Measurements from ENCODE around the gene EMILIN1. TPM values are rescaled to one million over a fixed set of nuclear protein-coding genes. Genes with fewer than 3 reads are reported as not detected.

Gene EMILIN1
- total RNA-seq, result 0.21 and 0.24 TPM in 2 replicates

GRCh38 chr2:27078267-27079194 is at the start of gene EMILIN1:
Gene EMILIN1, plus strand, starts transcription at chr2:27078615. Its CDS starts 451 bp downstream, at chr2:27079066.

GRCh38 chr2:27032495-27033252 is 45.7 kb upstream of the EMILIN1 start, which contains the start of gene TMEM214:
Gene TMEM214, plus strand, starts transcription at chr2:27032965. Its CDS starts 51 bp downstream, at chr2:27033016.

GRCh38 chr2:27050996-27051901 is 27.2 kb upstream of the EMILIN1 start, which contains the start of gene AGBL5:
Gene AGBL5, plus strand, starts transcription at chr2:27051668. Its CDS starts 1,291 bp downstream, at chr2:27052959.

GRCh38 chr2:27071277-27071989 is 7.0 kb upstream of the EMILIN1 start, which contains the start of gene OST4:
Gene OST4, minus strand, starts transcription at chr2:27071654.

GRCh38 chr2:27086724-27087593 is 8.5 kb downstream of the EMILIN1 start, which contains the start of gene KHK:
Gene KHK, plus strand, starts transcription at chr2:27086772. Its CDS starts 488 bp downstream, at chr2:27087260.

GRCh38 chr2:27118525-27119329 is 40.3 kb downstream of the EMILIN1 start, which contains the start of gene CGREF1:
Gene CGREF1, minus strand, starts transcription at chr2:27119128. Its CDS starts 14,762 bp downstream, at chr2:27104366.

GRCh38 chr2:27123302-27124150 is 45.1 kb downstream of the EMILIN1 start, which contains the start of gene ABHD1:
Gene ABHD1, plus strand, starts transcription at chr2:27123815. Its CDS starts 134 bp downstream, at chr2:27123949.

GRCh38 chr2:27133905-27134780 is 55.7 kb downstream of the EMILIN1 start, which contains the start of gene PREB:
Gene PREB, minus strand, starts transcription at chr2:27134636. Its CDS starts 215 bp downstream, at chr2:27134421.

Other genes with a start within 250 kb of the EMILIN1 start
- not detected in 2 replicates for gene DPYSL5, start 230.5 kb upstream of the EMILIN1 start, total RNA-seq
- gene MAPRE3, start 108.0 kb upstream of the EMILIN1 start, total RNA-seq, result 1.7 and 2.4 TPM in 2 replicates
- 7.9 and 15.4 TPM in 2 replicates for gene TMEM214, start 45.6 kb upstream of the EMILIN1 start, total RNA-seq
- 13.6 and 18.6 TPM in 2 replicates for gene AGBL5, start 26.9 kb upstream of the EMILIN1 start, total RNA-seq
- gene OST4, start 7.0 kb upstream of the EMILIN1 start, total RNA-seq, result 308 and 345 TPM in 2 replicates
- gene KHK, start 8.2 kb downstream of the EMILIN1 start, total RNA-seq, result 0.85 and 1.7 TPM in 2 replicates
- 8.7 TPM in 1 of 2 replicates, not detected in the other for gene CGREF1, start 40.5 kb downstream of the EMILIN1 start, total RNA-seq
- gene ABHD1, start 45.2 kb downstream of the EMILIN1 start, total RNA-seq, result not detected in 2 replicates
- 35.0 and 43.6 TPM in 2 replicates for gene PREB, start 56.0 kb downstream of the EMILIN1 start, total RNA-seq
- not detected in 2 replicates for gene PRR30, start 60.8 kb downstream of the EMILIN1 start, total RNA-seq
- gene TCF23, start 70.4 kb downstream of the EMILIN1 start, total RNA-seq, result not detected in 2 replicates
- gene ATRAID, start 133.4 kb downstream of the EMILIN1 start, total RNA-seq, result 267 and 280 TPM in 2 replicates
- gene SLC5A6, start 133.7 kb downstream of the EMILIN1 start, total RNA-seq, result 26.9 and 34.7 TPM in 2 replicates
- gene CAD, start 138.8 kb downstream of the EMILIN1 start, total RNA-seq, result 30.3 and 36.4 TPM in 2 replicates
- not detected in 2 replicates for gene SLC30A3, start 184.4 kb downstream of the EMILIN1 start, total RNA-seq
- gene DNAJC5G, start 196.8 kb downstream of the EMILIN1 start, total RNA-seq, result not detected in 2 replicates
- 0.24 and 0.43 TPM in 2 replicates for gene TRIM54, start 203.8 kb downstream of the EMILIN1 start, total RNA-seq
- 0.48 and 0.85 TPM in 2 replicates for gene UCN, start 229.8 kb downstream of the EMILIN1 start, total RNA-seq
- 33.3 and 52.4 TPM in 2 replicates for gene MPV17, start 244.5 kb downstream of the EMILIN1 start, total RNA-seq

Data from tracheal epithelial cell (primary cell).